ENCODE results near the gene EXOC4. TPM values are rescaled to one million over a fixed set of nuclear protein-coding genes. Genes with fewer than 3 reads are reported as not detected.

EXOC4 gene
- total RNA-seq, 1 donor from 2014 or later = 145 TPM

DNA sequence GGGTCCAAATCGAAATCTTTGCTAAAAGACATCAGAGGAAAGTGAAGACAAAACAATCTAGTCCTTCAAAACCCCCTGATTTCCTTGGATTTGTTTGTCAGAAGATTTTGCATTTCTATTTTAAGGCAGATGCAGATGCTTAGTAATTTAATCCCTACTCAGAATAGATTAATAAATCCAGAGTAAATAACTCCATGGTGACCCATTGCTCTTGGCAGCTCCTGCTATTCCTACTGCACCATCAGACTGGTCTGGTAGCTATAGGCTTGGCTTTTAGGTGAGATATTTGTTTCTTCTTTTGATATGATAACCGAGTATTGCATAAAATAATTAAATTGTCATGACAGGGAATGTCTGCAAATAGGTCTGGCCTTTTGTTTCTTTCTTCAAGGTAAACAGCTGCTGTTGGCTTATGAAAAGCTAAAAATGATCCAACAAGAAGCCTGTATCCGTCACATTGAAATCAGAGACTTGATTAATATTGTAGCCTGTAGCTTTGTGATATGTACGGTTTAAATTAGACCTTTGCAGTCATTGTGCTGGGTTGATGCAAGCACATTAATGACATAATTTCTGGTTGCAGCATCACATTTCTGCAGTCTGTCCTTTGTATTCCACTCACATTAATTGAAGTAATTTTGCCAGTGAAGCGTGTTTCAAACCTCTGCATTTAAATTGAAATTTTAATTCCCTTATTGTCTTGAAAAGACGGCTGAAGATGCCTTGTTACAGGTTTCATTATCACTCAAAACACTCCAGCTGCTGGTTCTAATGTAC lies 40.7 kb downstream of the EXOC4 start:
- TF ChIP-seq, protein P1, sequence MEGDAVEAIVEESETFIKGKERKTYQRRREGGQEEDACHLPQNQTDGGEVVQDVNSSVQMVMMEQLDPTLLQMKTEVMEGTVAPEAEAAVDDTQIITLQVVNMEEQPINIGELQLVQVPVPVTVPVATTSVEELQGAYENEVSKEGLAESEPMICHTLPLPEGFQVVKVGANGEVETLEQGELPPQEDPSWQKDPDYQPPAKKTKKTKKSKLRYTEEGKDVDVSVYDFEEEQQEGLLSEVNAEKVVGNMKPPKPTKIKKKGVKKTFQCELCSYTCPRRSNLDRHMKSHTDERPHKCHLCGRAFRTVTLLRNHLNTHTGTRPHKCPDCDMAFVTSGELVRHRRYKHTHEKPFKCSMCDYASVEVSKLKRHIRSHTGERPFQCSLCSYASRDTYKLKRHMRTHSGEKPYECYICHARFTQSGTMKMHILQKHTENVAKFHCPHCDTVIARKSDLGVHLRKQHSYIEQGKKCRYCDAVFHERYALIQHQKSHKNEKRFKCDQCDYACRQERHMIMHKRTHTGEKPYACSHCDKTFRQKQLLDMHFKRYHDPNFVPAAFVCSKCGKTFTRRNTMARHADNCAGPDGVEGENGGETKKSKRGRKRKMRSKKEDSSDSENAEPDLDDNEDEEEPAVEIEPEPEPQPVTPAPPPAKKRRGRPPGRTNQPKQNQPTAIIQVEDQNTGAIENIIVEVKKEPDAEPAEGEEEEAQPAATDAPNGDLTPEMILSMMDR (IDR thresholded peaks at IDR 0.05; ENCODE audit: unreplicated experiment) = no peak
- peaks cover 23% of the 10 kb centered on the region for H3K36me3 Mint-ChIP-seq (ENCODE audit: insufficient read depth)
- H3K27me3 Mint-ChIP-seq = no peaks in the 10 kb centered on the region
- H3K4me1 Mint-ChIP-seq (ENCODE audit: low read depth) = peaks cover 13% of the 10 kb centered on the region
- no peak for DNase-seq (ENCODE audit: low spot score, unreplicated experiment)
- no peak overlapping the region for H3K27ac Mint-ChIP-seq
- H3K9me3 Mint-ChIP-seq (ENCODE audit: low read depth) = no peaks in the 10 kb centered on the region
- no peak overlapping the region for H3K4me3 Mint-ChIP-seq (ENCODE audit: low read depth)

DNA sequence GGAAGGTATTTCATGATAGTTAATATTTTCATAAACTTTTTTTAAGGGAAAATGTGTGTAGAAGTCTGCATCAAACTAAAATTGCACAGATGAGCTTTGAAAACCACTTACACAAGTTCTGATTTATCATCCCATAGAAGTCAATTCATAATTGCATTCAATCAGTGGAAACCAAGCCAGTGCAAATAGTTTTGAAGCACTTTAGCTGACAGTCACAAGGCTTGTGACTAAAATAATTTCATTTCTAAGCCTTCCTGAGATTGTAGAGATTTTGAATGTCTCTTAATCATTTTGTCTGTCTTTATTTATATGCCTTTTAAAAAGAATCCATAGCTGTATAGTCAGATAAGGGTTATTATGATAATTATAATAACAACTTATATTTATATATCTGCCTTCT lies 41.4 kb downstream of the EXOC4 start:
- Mint-ChIP-seq H3K27ac (no peak overlapping the region), H3K4me3 (ENCODE audit: low read depth) (no peak overlapping the region), H3K4me1 (ENCODE audit: low read depth) (peaks cover 14% of the 10 kb centered on the region), H3K27me3 (no peaks in the 10 kb centered on the region), H3K9me3 (ENCODE audit: low read depth) (no peaks in the 10 kb centered on the region), H3K36me3 (ENCODE audit: insufficient read depth) (peaks cover 22% of the 10 kb centered on the region)
- DNase-seq (ENCODE audit: low spot score, unreplicated experiment) = no peak
- TF ChIP-seq, protein P1 (IDR thresholded peaks at IDR 0.05; ENCODE audit: unreplicated experiment) = no peak

DNA sequence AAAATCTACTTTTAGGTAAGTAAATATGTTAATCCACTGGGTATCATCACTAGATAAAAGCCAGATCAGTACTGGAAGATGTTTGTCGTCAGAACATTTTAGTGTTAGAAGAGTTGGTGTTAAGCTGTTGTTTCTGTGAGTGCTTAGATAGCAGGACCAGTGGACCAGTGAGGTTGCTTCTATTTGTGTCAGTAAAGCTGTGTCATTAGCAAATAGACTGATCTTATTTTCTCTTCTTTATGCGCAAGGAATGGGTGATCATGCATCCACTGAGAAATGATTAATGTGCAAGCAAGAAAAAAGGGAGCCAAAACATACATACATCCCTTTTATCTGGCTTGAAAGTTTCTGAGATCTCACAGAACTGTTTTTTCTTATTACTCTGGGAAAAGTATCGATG lies 42.6 kb downstream of the EXOC4 start:
- Mint-ChIP-seq H3K36me3 (ENCODE audit: insufficient read depth) (peaks cover 14% of the 10 kb centered on the region), H3K27me3 (no peaks in the 10 kb centered on the region), H3K27ac (no peak overlapping the region), H3K4me1 (ENCODE audit: low read depth) (peaks cover 24% of the 10 kb centered on the region), H3K4me3 (ENCODE audit: low read depth) (no peak overlapping the region), H3K9me3 (ENCODE audit: low read depth) (no peaks in the 10 kb centered on the region)
- no peak for DNase-seq (ENCODE audit: low spot score, unreplicated experiment)
- TF ChIP-seq, protein P1 (IDR thresholded peaks at IDR 0.05; ENCODE audit: unreplicated experiment) = no peak

DNA sequence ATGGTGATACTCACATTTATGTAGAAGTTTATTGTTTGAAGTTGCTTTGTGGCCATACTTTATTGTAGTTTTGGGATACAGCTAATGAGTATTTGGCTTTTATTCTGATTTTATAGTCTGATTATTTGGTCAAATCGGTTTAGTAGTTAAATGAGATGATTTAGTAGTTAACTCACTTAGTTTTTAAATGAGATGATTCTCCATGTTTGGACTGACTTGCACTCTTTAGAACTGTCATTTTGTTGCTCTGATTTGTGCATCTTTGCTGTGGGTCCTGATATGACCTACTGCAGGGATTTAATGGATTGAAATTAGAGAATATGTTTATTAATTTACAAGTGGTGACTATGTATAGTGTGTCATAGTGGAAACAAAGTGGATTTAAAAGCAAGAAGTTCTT lies 44.2 kb downstream of the EXOC4 start:
- Mint-ChIP-seq H3K9me3 (ENCODE audit: low read depth) (no peaks in the 10 kb centered on the region), H3K27me3 (no peaks in the 10 kb centered on the region), H3K36me3 (ENCODE audit: insufficient read depth) (peaks cover 5% of the 10 kb centered on the region), H3K27ac (no peak overlapping the region), H3K4me1 (ENCODE audit: low read depth) (peaks cover 35% of the 10 kb centered on the region), H3K4me3 (ENCODE audit: low read depth) (no peak overlapping the region)
- DNase-seq (ENCODE audit: low spot score, unreplicated experiment) = no peak
- TF ChIP-seq, protein P1 (IDR thresholded peaks at IDR 0.05; ENCODE audit: unreplicated experiment) = no peak

DNA sequence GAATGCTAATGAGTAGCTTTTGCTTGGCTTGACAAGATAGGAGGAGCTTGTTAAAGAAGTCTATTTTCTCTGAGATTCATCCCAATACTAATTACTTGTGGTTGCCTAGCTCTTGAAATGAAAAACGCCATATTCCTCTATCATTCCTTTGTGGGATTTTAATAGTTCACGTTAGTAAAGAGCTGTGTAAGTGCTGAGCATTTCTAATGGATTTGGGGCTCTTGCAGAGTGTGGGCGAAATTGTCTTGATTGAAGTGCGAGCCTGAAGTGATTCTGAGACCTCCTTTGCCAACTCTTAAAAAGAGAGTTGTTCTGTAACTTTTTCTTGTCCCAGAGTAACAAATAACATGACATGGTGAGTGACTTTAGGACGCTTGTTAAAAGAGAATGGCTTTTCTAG lies 45.2 kb downstream of the EXOC4 start:
- H3K4me1 Mint-ChIP-seq (ENCODE audit: low read depth) = peaks cover 36% of the 10 kb centered on the region
- peaks cover 2% of the 10 kb centered on the region for H3K36me3 Mint-ChIP-seq (ENCODE audit: insufficient read depth)
- H3K4me3 Mint-ChIP-seq (ENCODE audit: low read depth) = no peak overlapping the region
- TF ChIP-seq, protein P1 (IDR thresholded peaks at IDR 0.05; ENCODE audit: unreplicated experiment) = no peak
- H3K27me3 Mint-ChIP-seq = no peaks in the 10 kb centered on the region
- no peaks in the 10 kb centered on the region for H3K9me3 Mint-ChIP-seq (ENCODE audit: low read depth)
- H3K27ac Mint-ChIP-seq = no peak overlapping the region
- DNase-seq (ENCODE audit: low spot score, unreplicated experiment) = no peak

Measured in progenitor cell of endocrine pancreas (in vitro differentiated cells).